Measurements from ENCODE around the gene ZSCAN25.

The ZSCAN25 gene

GRCh38 chr7:99665312-99666012, 48.7 kb downstream of the ZSCAN25 start:
- H3K4me3 ChIP-seq (replicated peaks; ENCODE audit: low read depth, low read length): no peak overlapping the region
- no peak for TF ChIP-seq CTCF (IDR thresholded peaks at IDR 0.05; ENCODE audit: low read length, missing control alignments)
- DNase-seq (ENCODE audit: low read depth): no peak

- no peak overlapping the region for H3K4me3 ChIP-seq (replicated peaks; ENCODE audit: low read depth, low read length)
- TF ChIP-seq CTCF (IDR thresholded peaks at IDR 0.05; ENCODE audit: low read length, missing control alignments): no peak
- no peak for DNase-seq (ENCODE audit: low read depth)
Observed at GRCh38 chr7:99666013-99666395, 49.3 kb downstream of the ZSCAN25 start.

- H3K4me3 ChIP-seq (replicated peaks; ENCODE audit: low read depth, low read length): no peak overlapping the region
- no peak for DNase-seq (ENCODE audit: low read depth)
- TF ChIP-seq CTCF (IDR thresholded peaks at IDR 0.05; ENCODE audit: low read length, missing control alignments): no peak
Observed at GRCh38 chr7:99667179-99667578, 50.4 kb downstream of the ZSCAN25 start.

GRCh38 chr7:99668541-99668940, 51.8 kb downstream of the ZSCAN25 start:
- no peak for DNase-seq (ENCODE audit: low read depth)
- no peak overlapping the region for H3K4me3 ChIP-seq (replicated peaks; ENCODE audit: low read depth, low read length)
- TF ChIP-seq CTCF (IDR thresholded peaks at IDR 0.05; ENCODE audit: low read length, missing control alignments): no peak

GRCh38 chr7:99669782-99670181, 53.0 kb downstream of the ZSCAN25 start:
- no peak for TF ChIP-seq CTCF (IDR thresholded peaks at IDR 0.05; ENCODE audit: low read length, missing control alignments)
- no peak overlapping the region for H3K4me3 ChIP-seq (replicated peaks; ENCODE audit: low read depth, low read length)
- no peak for DNase-seq (ENCODE audit: low read depth)

- H3K4me3 ChIP-seq (replicated peaks; ENCODE audit: low read depth, low read length): no peak overlapping the region
- TF ChIP-seq CTCF (IDR thresholded peaks at IDR 0.05; ENCODE audit: low read length, missing control alignments): no peak
- no peak for DNase-seq (ENCODE audit: low read depth)
Observed at GRCh38 chr7:99672573-99672972, 55.8 kb downstream of the ZSCAN25 start.
